Memory B cell (primary cell): ENCODE data around the gene RNF121.
A peak's percentile ranks its signal among the peaks of the same experiment; 100 is the strongest.

Experiments used
- ATAC-seq: fragments of 150-1000 bp; cut with Tn5 transposase; 2 replicates; pipeline ENCODE4 v1.10.0; 2021; ENCODE audit warnings: low read depth, mild to moderate bottlenecking, moderate library complexity
- DNase-seq, 2 donors: peaks; one replicate each; pipeline ENCODE4 v3.0.0; 2022; ENCODE audit warnings: low spot score in 2 of 2
- H3K27ac Mint-ChIP-seq: one replicate; pipeline ENCODE4 v1.8.0; 2022; ENCODE audit warnings: mild to moderate bottlenecking, moderate library complexity, mixed read lengths
- H3K27me3 Mint-ChIP-seq: one replicate; pipeline ENCODE4 v1.8.0; 2022; ENCODE audit warnings: mixed read lengths
- H3K36me3 Mint-ChIP-seq: one replicate; pipeline ENCODE4 v1.8.0; 2022; ENCODE audit warnings: mild to moderate bottlenecking, mixed read lengths
- H3K4me1 Mint-ChIP-seq: one replicate; pipeline ENCODE4 v1.8.0; 2022; ENCODE audit warnings: mixed read lengths
- H3K4me3 Mint-ChIP-seq: one replicate; pipeline ENCODE4 v1.8.0; 2022; ENCODE audit warnings: mild to moderate bottlenecking, moderate library complexity, mixed read lengths
- H3K9me3 Mint-ChIP-seq: one replicate; pipeline ENCODE4 v1.8.0; 2022; ENCODE audit warnings: mixed read lengths

RNF121 gene

GRCh38 chr11:72038491-72038890 is 109.6 kb downstream of the RNF121 start:
- Mint-ChIP-seq H3K27me3 (no peaks in the 10 kb centered on the region), H3K9me3 (no peaks in the 10 kb centered on the region), H3K27ac (no peak overlapping the region), H3K4me3 (no peak overlapping the region), H3K4me1 (peaks cover 33% of the 10 kb centered on the region), H3K36me3 (peaks cover 11% of the 10 kb centered on the region)
- DNase-seq (no peak), ATAC-seq (no peak)

GRCh38 chr11:72039031-72039855 is 110.4 kb downstream of the RNF121 start:
- Mint-ChIP-seq H3K4me1 (peaks cover 37% of the 10 kb centered on the region), H3K27me3 (no peaks in the 10 kb centered on the region), H3K27ac (no peak overlapping the region), H3K9me3 (no peaks in the 10 kb centered on the region), H3K4me3 (no peak overlapping the region), H3K36me3 (peaks cover 11% of the 10 kb centered on the region)
- ATAC-seq, result no peak
- no peak for DNase-seq

GRCh38 chr11:72039856-72040401 is 111.1 kb downstream of the RNF121 start:
- Mint-ChIP-seq H3K27ac (no peak overlapping the region), H3K36me3 (peaks cover 10% of the 10 kb centered on the region), H3K27me3 (no peaks in the 10 kb centered on the region), H3K9me3 (no peaks in the 10 kb centered on the region), H3K4me3 (no peak overlapping the region), H3K4me1 (peaks cover 37% of the 10 kb centered on the region)
- no peak for DNase-seq
- ATAC-seq, result no peak

- Mint-ChIP-seq H3K4me1 (peaks cover 34% of the 10 kb centered on the region), H3K4me3 (no peak overlapping the region), H3K9me3 (no peaks in the 10 kb centered on the region), H3K36me3 (peaks cover 6% of the 10 kb centered on the region), H3K27ac (no peak overlapping the region), H3K27me3 (no peaks in the 10 kb centered on the region)
- ATAC-seq (peak; percentile 69), DNase-seq (peak; percentile 23 to 54)
These were observed 111.9 kb downstream of the RNF121 start for GRCh38 chr11:72040491-72041363.

GRCh38 chr11:72041364-72042063 is 112.7 kb downstream of the RNF121 start:
- Mint-ChIP-seq H3K9me3 (no peaks in the 10 kb centered on the region), H3K4me1 (peaks cover 30% of the 10 kb centered on the region), H3K27ac (no peak overlapping the region), H3K4me3 (no peak overlapping the region), H3K27me3 (no peaks in the 10 kb centered on the region), H3K36me3 (peaks cover 5% of the 10 kb centered on the region)
- peak; percentile 25 for ATAC-seq
- peak; percentile 21 to 43 for DNase-seq

DNA sequence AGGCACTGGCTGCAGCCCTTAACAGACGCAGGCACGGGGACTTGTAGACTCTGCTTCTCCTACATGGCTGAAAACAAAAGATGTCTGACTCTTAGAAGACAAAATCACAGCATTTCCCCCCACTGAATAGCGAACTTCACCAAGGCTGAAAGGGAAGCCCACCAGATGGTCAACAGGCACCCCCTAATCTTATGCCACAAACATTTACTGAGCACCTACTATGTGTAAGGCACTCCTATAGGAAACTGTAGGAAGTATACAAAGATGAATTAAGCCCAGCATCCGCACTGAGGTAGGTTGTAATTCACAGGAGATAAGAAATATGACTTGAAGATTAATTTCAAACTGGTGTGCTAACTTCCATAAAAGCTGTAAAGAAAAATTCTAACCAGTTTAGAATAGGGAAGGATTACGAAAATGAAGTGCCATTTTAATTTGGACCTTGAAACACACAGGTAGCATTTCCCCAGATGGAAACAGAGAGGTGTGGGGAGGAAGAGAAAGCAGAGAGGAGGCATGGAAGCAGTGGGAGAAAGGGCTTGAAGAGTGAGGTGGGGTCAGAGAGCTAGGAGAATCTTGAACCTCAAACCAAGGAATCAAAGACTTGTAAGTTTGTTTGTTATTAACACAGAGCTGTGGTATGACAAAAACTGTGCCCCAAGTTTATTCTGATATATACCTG is 113.4 kb downstream of the RNF121 start:
- Mint-ChIP-seq H3K4me1 (peaks cover 24% of the 10 kb centered on the region), H3K36me3 (peaks cover 2% of the 10 kb centered on the region), H3K4me3 (no peak overlapping the region), H3K27me3 (no peaks in the 10 kb centered on the region), H3K27ac (no peak overlapping the region), H3K9me3 (no peaks in the 10 kb centered on the region)
- ATAC-seq, result no peak
- DNase-seq, result no peak

- DNase-seq (no peak), ATAC-seq (no peak)
- Mint-ChIP-seq H3K36me3 (peaks cover 2% of the 10 kb centered on the region), H3K9me3 (no peaks in the 10 kb centered on the region), H3K4me3 (no peak overlapping the region), H3K27ac (no peak overlapping the region), H3K4me1 (peaks cover 17% of the 10 kb centered on the region), H3K27me3 (no peaks in the 10 kb centered on the region)
These were observed 117.0 kb downstream of the RNF121 start for GRCh38 chr11:72045849-72046248.
